Stimulated activated naive CD8-positive, alpha-beta T cell treated with anti-CD3 and anti-CD28 coated beads, Interleukin-15, Interleukin-2, amounts not matched to agents 100 U/mL and 50 U/mL, for 24 hours (primary cell): ENCODE results near the gene LILRB3.
"Not testable (repeated sequence)": the region's sequence is repeated elsewhere in the genome, so short reads cannot be mapped to it uniquely, and the experiment has no call there.

Experiments
- ATAC-seq: fragments of 150-1000 bp; cut with Tn5 transposase; one replicate; pipeline ENCODE4 v1.10.0; 2021
- DNase-seq: peaks from one replicate; pipeline ENCODE4 v3.0.0; 2021

LILRB3 gene

DNA sequence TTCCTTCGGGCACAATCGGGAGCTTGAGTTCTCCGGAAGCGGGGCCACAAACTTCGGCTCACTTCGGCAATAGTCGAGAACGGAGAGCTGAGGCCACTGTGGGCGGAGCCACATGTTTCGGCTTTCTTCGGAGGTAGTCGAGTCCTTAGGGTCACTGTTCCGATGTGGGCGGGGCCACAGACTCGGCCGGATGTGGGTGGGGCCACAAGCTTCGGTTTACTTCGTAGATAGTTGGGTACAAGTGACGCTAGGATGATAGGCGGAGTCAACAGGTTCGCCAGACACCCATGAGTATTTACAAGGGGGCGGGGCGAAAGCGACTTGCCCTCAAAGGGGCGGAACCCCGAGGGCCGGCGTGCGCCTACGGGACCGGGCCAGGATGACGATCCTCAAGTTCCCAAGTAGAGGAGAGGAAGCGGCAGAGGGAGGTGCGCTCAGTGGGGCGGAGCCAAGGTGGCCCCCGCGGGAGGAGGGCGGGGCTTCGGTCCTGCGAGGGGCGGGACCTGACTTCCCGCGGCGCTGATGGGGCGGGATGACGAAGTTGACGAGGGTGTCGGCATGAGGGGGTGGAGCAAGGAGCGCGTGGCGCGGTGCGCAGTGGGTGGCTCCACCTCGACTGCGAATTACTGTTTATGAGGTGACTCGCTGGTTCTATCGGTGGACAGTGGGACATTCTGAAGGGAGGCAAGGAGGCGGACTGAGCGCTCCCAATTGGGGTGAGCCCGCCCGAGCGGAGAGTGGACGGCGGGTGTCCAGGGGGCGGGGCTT, 32.9 kb downstream of the LILRB3 start:
- peak; percentile 67 for ATAC-seq
- DNase-seq, result peak; percentile 100

DNA sequence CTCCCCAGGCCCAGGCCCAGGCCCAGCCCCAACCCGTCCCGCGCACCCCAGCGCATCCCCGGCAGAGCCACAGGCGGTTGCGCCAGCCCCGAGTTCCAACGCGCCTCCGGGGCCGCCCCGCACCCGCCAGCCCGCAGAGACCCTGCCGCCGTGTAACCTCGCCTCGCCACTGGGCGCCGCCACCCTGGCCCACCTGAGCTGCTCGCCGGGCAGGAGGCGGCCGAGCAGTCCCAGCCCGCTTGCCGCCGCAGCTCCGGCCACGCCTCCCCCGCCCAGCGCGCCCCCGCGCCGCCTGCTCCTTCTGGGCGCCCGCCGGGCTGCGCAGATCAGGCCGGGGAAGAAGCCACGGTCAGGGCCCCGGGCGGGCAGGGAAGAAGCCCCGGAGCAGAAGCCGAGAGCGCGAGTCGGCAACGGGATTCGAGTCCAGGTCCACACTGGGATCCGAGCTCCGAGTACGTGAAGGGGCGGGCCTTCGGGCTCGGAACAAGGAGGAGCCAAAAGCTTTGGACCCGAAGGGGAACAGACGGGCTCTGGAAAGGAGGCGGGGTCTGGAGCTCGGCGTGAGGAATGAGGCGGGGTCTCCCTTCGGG, 33.6 kb downstream of the LILRB3 start, which contains the start of gene MBOAT7:
TSS of gene MBOAT7 (minus strand) at position 436 of the 590 bp plus-strand sequence. CDS start 1,072 bp downstream, outside the sequence.
- DNase-seq (no peak), ATAC-seq (peak; percentile 3)

DNA sequence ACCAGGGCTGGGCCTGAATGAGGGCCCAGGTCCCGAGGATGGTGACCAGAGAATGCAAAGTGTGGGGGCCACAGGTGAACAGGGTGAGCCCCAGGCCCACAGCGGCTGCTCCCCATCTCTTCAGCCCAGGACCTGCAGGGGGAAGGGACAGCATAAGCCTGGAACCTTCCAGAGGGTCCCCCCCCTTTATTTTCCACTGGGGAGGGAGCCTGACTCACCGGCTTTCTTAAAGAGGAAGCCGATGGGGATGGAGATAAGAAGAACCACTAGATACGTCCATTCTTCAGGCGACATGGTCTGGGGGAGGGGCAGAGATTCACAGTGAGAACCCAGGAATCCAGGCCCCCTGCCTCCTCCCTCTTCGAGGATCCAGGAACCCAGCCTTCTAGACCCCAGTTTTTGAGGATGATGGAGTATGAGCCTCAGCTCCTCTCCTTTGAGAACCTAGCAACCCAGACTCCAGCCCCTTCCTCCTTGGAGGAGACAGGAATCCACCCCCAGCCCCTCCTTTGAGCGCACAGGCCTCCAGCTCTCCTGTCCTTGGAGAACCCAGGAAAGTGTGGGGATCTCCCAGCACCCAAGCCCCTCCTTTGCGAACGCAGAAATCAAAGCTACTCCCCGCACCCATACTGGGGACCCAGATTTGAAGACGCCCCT, 34.5 kb downstream of the LILRB3 start:
- ATAC-seq, result no peak
- peak; percentile 68 for DNase-seq

DNA sequence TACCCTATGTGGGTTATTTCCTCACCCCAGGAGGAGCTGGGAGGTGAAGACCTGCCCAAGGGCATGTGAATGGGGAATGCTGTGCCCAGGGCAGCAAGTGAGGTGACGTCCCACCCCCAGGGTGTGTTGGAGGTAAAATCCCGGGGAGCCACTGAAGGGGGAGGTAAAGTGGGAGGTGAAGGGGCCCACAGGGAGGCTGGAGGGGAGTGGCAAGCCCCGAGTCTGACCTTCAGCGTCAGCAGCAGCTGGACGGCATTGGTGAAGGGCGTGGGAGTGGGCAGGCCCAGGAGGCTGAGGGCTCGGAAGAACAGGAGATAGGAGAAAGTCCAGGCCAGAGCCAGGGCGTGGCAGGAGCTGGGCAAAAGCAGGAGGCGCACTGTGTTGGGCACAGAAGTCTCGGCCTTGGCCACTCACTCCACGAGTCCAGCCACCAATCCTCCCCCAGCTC, 35.8 kb downstream of the LILRB3 start:
- no peak for DNase-seq
- no peak for ATAC-seq

DNA sequence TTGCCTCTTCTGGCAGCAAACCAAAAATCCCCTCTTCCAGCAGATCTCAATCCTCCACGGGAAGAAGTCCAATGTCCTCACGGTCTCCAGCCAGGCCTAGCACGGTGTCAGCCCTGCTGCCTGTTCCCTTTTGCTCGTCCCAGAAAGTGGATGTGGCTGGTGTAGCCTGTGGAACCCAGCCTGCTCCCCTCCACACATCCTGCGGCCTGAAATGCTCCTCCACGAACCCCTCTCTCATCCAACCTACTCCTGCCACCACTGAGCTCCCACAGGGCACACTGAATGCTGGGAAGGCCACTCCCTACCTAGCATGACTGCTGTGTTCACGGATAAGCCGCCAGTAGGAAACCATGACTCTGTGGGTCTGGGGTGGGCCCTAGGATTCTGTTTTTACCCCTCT, 36.5 kb downstream of the LILRB3 start:
- ATAC-seq, result no peak
- DNase-seq, result no peak

DNA sequence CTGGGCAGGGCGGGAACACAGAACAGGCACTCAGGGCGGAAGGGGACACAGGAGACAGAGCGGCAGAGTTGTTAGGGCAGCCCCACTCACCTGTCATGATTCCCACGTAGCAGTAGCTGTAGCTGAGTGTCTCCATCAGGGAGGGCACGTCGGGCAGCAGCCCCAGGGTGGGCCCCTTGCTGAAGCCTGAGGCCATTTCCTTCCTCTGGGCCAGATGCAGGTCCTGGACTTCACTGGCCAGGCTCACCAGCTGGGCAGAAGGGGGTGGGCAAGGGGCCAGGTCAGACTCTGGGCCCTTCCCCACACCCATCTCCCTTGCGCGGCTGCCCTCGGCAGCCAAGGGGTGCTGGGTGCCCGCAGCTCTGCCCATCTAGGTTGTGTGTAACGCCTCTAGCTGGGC, 39.4 kb downstream of the LILRB3 start:
- no peak for ATAC-seq
- no peak for DNase-seq

DNA sequence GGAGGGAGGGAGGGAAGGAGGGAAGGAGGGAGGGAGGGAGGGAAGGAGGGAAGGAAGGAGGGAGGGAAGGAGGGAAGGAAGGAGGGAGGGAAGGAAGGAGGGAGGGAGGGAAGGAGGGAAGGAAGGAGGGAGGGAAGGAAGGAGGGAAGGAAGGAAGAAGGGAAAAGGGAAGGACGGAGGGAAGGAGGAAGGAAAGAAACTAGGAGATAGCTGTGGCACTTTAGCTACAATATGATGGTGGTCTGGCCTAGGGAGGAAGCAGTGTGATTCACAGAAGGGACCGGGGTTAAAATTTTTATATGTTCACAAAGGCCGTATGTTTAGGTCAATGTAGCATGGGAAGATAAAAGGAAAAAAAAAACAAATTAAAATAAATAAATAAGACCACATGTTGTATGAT, 40.9 kb downstream of the LILRB3 start:
- DNase-seq, ATAC-seq: not testable (repeated sequence)

DNA sequence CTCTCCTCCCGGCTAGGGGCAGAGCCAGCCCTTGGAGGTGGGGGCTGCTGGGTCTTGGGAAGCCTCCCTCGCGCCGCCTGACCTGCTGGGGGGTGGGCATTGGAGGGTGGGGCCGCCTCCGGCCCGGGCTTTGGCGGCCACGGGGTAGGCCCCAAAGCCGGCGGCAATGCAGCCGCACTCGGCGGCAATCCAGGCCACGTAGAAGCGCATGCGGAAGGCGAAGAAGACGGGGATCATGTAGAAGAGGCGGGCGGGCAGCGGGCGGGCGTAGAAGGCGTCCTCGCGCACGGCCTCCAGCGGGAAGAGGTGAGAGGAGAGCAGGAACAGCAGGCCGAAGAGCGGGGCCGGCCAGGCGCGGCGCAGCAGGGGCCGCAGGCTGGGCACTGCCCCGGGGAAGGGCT, 42.1 kb downstream of the LILRB3 start:
- DNase-seq (no peak), ATAC-seq (no peak)

DNA sequence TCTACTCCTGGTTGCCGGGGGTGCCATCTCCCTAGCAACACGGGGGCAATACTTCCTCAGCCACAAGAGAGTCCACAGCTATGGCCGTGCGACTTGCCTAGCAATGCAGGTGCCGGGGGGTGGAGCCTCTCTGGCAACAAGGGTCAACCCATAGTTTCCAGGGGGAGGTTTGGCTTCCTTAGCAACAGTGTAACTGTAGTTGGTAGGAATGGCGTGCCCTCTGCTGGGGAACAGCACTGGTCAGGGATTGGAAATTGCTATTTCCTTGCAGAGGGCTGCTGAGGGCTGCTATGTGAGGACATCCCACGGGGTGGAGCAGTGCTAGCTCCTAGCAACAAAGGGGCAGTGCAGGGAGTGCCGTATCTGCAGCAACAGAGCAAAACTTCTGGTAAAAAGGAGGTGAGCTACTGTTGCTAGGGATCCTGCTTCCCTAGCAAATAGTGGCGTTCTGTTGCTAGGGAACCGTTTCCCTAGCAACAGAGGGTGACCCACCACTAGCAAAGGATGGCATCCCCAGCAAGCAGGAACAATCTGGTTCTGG, 42.8 kb downstream of the LILRB3 start:
- ATAC-seq (no peak), DNase-seq (no peak)

DNA sequence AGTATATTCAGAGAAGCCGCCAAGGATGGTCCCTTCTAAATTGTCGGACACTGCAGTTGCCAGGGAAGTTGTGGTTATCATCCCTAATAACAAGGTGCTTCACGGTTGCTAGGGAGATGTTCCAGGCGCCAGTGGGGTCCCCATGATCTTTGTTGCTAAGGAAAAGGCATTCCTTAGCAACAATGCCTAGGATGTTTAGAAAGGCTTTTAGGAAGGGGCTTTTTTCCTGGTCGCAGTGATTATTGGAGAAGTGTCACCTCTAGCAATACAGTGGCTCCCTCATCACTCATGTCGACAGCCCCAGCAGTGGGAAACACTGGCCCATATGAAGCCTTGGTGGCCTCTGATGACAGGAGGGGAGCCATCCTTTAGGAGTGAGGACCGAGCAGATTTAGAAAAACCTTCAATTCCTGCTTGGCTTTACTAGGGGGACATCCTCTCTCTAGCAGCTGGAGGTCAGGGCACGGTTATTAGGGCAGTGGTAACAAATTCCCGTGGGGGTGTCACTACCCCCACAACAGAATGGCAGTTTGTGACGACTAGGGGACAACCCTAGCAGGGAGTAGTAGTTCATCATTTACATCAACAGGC, 43.5 kb downstream of the LILRB3 start:
- no peak for ATAC-seq
- no peak for DNase-seq

DNA sequence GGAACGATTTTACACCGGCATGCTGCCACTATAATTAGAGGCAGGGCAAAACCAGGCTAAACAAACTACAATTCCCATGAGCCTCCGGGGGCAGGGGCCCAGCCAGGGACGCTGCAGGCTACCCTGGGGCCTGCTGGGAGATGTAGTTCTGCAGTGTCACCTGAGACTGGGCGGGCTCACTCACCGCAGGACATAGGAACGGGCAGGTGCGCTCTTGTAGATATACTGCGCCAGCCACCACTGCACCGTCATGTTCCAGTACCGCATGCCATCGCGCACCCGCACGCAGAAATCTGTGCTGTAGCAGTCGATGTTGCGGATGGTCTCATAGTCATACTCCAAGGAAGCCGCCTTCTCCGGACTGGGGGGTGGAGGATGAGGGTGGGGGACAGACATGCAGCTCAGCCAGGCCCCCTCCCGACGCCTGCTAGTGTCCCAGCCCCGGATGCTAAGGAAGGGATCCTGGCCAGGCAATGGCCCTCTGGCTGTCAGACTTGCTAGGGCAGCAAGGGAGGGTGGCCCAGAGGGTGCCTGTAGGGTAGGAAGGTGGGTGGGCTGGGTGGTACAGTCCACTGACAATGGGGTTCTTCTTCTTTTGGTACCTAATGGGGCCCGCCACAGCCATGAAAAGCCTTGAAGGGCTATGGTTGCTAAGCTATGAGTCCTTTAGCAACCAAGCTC, 44.1 kb downstream of the LILRB3 start:
- DNase-seq, result no peak
- ATAC-seq, result peak; percentile 76

DNA sequence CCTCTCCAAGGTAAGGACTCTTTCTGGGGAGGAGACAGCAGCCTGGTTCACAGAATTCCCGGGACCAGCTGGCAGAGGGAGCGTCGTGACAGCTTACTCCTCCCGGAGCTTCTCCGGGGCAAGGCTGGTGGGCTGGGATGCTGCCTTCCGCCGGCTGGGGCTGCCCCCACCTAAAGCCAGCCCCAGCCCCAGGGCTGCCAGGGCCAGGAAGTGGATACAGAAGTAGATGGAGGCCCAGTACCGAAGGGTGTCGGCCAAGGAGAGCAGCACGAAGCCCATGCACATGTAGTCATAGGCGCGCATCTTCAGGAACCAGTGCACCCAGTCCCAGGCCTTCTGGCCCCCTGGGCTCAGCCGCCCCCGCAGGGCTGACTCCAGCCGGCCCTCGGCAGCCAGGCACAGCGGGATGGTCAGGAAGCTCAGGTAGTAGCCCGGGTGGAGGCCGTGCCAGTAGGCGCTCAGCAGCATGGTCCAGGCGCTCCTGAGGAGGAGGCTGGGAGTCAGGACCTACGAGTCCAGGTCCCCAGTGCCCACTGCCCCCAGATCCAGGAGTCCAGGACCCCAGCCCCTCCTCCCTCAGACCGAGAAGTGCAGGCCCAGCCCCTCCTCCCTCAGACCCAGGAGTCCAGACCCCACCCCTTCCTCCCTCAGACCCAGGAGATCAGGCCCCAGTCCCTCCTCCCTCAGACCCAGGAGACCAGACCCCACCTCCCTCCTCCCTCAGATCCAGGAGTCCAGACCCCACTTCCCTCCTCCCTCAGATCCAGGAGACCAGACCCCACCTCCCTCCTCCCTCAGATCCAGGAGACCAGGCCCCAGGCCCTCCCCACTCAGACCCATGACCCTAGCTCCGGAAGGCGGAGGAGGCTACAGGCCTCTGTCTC, 48.6 kb downstream of the LILRB3 start:
- no peak for ATAC-seq

DNA sequence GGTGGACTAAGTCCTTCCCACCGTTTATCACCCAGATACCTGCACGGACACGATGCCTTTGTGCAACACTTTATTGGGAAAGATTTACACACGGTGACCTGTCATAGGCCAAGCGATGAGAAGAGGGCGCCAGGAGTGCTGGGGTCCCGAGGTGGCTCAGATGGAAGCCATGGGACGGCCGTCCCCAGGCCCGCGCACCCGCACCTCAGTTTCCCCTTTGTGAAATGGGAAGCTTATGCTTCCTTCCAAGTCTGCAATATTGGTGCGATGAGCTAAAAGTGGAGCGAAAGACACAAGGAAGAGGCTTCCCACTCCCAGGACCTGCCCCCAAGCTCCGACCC, 49.5 kb downstream of the LILRB3 start:
- no peak for ATAC-seq

More for the DNA sequence above, 48.6 kb downstream of the LILRB3 start:
- no peak for DNase-seq

DNA sequence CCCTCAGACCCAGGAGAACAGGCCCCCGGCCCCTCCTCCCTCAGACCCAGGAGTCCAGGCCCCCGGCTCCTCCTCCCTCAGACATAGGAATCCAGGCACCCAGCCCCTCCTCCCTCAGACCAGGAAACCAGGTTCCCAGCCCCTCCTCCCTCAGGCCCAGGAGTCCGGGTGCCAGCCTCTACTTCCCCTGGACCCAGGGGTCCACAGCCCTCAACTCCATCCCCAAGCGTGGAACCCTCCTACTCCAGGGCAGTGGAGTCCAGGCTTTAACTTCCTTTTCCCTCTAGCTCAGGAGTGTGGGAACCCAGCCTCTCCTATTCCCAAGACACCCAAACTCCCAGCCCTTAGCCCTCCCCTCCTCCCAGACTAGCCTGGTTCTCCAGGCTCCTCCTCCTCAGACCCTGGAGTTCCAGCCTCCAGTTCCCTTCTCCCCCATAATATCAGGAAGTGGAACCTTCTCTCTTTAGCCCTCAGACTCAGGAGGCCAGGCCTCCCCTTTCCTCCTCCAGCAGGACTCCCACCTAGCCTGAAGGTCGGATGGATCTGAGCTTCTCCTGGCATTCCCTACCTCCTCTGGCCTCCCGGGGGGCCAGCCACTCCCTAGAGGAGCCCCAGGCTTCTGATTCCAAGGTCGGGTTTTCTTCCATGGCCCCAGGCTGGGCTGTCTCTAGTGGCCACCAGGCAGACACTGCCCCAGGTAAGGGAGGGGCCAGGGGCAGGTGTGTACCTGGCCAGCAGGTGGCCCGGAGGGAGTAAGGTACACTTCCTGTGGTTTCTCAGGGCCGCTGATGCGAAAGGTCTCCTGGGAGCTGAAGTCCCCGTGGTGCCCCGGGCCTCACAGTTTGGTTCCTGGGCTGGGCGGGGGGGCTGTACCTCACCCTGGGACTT, 50.1 kb downstream of the LILRB3 start, which contains the start of gene TMC4:
TSS of gene TMC4 (minus strand) at position 690 of the 888 bp plus-strand sequence. CDS start at position 647, 43 bp downstream.
- ATAC-seq, result no peak
- DNase-seq, result no peak

More for the DNA sequence above, 49.5 kb downstream of the LILRB3 start:
- no peak for DNase-seq

DNA sequence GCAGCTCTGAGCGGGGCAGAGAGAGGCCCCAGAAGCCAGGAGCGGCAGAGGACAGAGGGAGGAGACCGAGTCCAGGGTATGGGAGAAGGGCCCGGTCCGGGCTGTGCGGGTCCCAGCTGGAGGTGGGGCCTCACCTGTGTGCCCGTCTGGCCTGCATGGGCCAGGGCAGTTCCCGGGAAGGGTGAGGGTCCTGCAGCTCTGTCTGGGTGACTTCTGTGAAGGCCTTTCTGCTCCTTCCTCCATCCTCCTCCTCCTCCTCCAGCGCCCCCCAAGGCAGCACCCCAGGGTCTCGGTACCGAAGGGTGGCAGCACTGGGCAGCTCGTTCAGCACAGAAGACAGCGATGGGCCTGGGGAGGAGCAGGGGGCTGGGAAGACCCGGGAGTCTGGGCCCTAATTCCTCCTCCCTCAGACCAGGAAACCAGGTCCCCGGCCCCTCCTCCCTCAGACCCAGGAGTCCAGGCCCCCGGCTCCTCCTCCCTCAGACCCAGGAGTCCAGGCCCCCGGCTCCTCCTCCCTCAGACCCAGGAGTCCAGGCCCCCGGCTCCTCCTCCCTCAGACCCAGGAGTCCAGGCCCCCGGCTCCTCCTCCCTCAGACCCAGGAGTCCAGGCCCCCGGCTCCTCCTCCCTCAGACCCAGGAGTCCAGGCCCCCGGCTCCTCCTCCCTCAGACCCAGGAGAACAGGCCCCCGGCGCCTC, 50.9 kb downstream of the LILRB3 start:
- DNase-seq, ATAC-seq: not testable (repeated sequence)

DNA sequence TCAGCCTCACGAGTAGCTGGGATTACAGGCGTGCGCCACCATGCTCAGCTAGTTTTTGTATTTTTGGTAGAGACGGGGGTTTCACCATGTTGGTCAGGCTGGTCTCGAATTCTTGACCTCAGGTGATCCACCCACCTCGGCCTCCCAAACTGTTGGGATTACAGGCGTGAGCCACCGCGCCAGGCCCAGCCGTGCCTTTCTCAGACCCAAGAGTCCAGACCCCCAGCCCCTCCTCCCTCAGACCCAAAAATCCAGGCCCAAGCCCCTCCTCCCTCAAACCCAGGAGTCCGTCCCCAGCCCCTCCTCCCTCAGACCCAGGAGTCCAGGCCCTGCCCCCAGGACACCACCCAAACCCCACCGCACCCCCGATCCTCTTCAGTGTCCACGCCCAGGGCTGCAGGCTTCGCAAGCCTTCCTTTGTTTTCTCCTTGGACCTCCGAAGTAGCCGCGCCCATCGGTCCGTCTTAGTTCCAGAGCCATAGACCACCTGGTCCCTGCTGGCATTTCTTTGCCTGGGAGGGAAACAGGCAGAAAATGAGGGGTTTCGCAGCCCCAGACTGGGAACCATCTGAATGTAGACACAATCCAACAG, 53.6 kb downstream of the LILRB3 start:
- ATAC-seq, result no peak
- DNase-seq, result no peak

DNA sequence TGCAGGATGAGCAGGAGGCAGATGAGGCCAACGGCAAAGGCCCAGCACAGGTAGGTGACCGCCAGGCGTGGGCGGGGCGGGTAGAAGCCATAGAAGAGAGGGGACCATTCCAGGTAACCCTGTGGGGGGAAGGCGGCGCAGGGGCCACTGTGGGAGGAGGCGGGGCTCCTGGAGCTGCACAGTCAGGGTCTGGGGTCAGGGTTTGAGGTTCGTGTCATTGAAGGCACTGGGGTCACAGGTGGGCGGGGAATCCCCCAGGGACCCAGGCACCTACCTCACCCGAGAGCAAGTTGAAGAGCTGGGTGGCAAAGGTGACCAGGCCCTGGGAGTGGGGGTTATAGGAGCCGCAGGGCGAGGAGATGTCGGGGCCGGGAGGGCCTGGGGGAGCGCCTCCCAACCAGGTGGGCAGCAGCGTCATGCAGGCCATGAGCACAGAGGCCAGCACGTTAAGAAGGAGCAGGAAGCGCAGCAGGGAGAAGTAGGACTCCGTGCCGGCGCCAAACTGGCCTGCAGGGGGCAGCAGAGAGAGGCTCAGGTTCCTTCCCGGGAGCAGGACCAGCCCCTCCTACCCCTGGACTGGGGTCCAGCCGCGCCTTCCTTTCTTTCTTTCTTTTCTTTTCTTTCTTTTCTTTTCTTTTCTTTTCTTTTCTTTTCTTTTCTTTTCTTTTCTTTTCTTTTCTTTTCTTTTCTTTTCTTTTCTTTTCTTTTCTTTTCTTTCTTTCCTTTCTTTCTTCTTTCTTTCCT, 54.5 kb downstream of the LILRB3 start:
- DNase-seq (peak; percentile 98), ATAC-seq (peak; percentile 86)
